Left lobe of liver (tissue), 2 donors: ENCODE data around the gene TWSG1. TPM values are rescaled to one million over a fixed set of nuclear protein-coding genes. Genes with fewer than 3 reads are reported as not detected.

Source experiments
- ATAC-seq: fragments of 200-7000 bp; cut with Tn5 transposase; one replicate; pipeline ENCODE4 v1.9.1; 2020; ENCODE audit warnings: mild to moderate bottlenecking, moderate library complexity
- DNase-seq: peaks from one replicate; pipeline ENCODE4 v3.0.0-alpha.2; 2020; ENCODE audit warnings: low spot score
- total RNA-seq: library from RNA; stranded (reverse); gene quantifications from one replicate; pipeline ENCODE4 v1.2.1, GENCODE V29; 2021
- donor health status: DM: no; HTN: no; CAD: no; lungs with moderate emphysema.
- donor health status: DM: no; HTN: yes; CAD: no.

TWSG1 gene
- 4.4 TPM for total RNA-seq

DNA sequence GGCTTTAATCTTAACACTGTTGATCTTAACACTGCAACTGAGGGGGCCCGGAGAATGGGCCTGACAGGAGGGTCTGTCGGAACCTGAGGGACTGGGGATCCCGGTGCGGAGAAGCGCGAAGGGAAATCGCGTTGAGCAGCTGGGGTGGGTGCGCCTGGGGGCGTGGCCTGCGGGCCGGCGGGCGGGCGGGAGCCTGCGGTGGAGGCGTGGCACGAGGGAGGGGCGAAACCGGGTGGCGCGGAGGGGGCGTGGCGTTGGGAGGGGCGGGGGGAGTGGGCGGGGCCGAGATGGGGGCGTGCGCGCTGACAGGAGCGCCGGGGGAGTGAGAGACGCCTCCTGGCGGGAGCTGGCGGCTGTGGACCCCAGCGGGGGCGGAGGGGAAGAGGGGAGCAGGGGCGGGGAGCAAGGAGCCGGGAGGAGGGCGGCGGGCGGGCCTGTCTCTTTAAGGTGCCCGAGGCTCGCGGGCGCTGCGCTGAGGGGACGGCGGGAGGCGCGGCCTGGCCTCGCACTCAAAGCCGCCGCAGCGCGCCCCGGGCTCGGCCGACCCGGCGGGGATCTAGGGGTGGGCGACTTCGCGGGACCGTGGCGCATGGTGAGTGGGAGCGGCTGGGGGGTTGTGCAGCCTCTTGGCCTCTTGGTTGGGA lies at the start of gene TWSG1:
TWSG1 (plus strand) TSS at position 445 of the 644 bp plus-strand sequence. CDS start 2,457 bp downstream, outside the sequence.
- peak; percentile 93 for ATAC-seq
- peak; percentile 89 for DNase-seq

DNA sequence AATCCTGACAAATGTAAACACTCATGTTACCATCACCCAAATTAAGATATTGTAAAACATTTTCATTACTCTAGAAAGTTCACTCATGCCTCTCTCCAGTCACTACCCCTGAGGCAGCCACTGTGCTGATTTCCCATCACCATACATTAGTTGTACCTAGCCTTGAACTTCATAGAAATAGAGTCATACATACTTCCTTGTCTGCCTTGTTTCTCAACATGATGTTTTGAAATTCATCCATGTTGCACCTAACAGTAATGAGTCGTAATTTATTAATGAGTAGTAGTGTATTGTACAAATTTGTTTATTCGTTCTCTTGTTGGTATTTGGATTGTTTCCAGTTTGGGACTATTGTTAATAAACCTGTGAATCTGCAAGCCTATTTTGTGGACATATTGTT lies 49.0 kb upstream of the TWSG1 start:
- DNase-seq, result no peak
- ATAC-seq, result no peak

DNA sequence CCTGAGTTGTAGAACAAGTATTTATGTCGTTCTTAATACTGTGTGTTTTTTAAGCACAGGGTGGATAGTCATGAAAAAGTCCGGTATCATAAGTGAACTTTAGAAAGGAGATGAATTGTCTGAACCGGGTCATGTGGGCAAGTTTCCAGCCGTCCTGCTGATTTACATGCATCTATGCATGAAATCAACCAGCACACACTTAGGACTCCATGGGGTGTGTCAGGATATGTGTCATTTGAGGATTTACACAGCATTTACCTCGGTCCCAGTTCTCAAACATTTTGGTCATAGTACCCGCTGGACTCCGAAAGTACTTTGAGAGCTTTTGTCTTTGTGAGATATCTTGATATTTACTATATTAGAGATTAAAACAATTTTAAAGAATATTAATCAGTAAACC lies 47.5 kb upstream of the TWSG1 start:
- DNase-seq, result no peak
- ATAC-seq, result no peak

DNA sequence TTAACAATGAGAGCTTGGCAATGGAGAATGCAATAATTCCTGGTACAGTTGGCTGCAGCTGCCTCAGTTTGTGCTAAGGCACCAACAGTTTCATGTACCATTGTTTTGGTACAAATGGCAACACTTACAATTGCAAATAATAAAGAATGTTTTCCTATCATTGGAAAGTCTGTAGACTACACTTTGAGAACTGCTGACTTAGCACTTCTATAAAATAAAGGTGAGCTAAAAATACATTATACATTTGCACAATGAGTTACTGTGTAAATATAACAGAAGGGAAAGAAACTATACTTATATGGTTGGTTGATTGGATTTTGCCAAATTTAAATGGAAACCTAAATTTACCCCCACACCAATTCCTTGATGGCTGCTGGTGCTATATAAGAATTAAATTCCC lies 44.9 kb upstream of the TWSG1 start:
- ATAC-seq, result no peak
- DNase-seq, result no peak

DNA sequence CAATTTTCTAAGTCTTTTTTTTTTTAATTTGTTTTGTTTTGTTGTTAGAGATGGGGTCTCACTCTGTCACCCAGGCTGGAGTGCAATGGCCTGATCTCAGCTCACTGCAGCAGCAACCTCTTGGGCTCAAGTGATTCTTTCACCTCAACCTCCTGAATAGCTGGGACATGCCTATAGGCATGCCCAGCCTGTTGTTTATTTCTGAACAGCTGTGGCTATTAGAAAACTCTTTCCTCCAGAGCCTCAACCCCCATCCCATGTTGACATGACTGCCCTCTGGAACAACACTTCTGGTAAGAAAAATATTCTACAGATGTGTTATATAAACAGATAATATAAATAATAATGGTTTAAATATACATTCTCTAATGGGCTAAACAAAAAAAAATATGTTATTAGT lies 44.4 kb upstream of the TWSG1 start:
- no peak for ATAC-seq
- no peak for DNase-seq

DNA sequence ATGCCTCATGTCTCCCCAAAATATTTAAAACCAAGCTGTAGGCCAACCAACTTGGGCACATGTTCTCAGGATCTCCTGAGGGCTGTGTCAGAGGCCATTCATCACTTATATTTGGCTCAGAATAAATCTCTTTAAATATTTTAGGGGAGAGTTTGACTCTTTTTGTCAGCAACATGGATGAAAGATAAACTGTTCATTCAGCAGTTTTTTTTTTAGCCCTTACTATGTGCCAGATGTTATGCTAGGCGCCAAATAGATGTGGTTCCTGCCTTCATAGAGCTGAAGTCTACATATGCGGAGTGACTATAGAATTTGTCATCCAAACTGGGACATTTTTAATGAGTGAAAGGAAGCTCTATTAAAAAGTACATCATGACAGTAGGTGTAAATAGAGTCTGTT lies 42.5 kb upstream of the TWSG1 start:
- DNase-seq (no peak), ATAC-seq (no peak)

DNA sequence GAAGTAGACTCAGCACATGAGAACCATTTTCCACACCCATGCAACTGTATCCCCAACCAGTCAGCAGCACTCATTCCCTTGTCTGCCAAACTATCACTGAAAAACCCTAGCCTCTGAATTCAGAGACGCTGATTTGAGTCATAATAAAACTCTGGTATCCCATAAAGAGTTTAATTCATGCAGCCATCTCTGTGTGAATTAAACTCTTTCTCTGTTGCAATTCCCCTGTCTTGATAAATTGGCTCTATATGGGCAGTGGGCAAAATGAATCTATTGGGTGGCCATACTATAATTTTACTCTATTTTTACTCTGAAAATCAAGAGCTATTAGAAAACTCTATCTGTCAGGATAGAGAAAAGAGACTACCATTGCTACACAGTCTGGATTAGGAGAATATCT lies 40.6 kb upstream of the TWSG1 start:
- DNase-seq (no peak), ATAC-seq (no peak)

DNA sequence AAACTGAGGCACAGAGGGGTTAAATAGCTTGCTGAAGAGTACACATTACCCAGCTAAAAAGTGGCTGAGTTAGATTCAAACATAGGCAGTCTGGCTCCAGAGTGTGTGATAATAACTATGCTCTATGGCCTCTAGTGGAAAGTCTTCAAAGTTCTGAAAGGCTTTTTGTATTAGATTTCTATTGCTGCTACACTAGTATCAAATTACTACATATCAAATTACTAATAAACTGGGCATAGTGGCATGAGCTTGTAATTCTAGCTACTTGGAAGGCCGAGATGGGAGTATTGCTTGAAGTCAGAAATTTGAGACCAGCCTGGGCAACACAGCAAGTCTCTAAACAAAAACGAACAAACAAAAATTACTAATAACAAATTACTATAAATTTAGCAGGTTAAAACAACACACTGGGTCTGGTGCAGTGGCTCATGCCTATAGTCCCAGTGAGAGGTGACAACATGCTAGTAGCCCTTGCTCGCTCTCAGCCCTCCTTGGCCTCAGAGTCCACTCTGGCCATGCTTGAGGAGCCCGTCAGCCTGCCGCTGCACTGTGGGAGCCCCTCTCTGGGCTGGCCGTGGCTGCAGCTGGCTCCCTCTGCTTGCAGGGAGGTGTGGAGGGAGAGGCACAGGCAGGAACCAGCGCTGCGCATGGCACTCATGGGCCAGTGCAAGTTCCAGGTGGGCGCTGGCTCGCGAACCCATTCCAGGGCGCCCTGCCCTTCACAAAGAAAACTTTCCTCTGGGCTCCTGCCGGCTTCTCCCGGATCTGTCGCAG lies 38.2 kb upstream of the TWSG1 start:
- DNase-seq, result no peak
- ATAC-seq, result no peak

DNA sequence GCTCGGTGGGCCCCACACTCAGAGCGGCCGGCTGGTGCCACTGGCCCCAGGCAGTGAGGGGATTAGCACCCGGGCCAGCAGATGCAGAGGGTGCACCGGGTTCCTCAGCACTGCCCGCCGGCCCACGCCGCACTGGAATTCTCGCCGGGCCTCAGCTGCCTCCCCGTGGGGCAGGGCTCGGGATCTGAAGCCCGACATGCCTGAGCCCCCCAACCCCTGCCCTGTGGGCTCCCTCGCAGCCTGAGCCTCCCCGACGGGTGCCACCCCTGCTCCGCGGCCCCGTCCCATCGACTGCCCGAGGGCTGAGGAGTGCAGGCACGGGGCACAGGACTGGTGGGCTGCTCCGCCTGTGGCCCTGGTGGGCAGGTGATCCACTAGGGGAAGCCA lies 37.6 kb upstream of the TWSG1 start:
- ATAC-seq (no peak), DNase-seq (no peak)

DNA sequence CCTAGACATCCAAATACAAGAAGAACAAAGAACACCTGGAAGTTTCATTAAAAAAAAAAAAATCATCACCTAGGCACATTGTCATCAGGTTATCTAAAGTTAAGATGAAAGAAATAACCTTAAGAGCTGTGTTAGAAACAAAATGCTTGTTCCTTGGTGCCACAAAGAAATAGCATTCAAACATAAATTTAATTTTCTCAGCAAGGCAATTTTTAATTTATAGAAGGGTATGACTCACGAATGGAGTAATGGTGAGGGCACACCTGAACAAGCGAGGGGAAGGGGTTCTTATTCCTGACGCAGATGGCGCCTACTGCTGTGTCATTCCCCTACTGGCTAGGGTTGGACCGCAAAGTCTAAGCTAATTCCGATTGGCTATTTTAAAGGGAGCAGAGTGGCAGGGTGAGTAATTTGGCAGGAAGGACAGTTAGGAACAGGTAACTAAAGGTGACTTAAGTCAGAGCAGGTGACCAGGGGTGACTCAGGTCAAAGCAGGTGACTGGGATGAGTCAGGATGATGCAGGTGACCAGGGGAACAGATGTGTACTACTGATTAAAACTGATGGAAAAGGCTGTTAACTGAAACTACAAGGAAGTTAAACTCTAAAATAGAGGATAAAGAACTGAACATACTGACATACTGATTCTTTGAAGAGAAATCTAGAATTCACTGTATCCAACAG lies 30.0 kb upstream of the TWSG1 start:
- DNase-seq (no peak), ATAC-seq (no peak)

DNA sequence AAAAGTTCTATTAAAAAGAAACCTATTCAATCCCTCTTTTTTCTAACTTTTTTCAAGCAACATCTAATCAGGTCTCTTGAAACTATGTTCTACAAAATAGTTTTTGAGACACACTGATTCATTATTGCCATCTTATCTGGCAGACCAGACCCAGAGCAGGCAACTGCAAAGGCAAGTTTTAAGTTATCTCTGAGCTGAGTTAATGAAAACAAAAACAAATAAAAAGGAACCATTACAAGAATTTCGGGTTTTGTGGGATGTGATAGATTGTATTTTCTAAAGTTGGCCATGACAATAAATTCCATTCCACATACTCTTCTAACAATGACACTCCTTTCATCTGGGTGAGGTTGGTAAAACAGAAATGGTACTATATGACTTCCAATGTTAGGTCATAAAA lies 15.2 kb upstream of the TWSG1 start:
- DNase-seq (no peak), ATAC-seq (no peak)

DNA sequence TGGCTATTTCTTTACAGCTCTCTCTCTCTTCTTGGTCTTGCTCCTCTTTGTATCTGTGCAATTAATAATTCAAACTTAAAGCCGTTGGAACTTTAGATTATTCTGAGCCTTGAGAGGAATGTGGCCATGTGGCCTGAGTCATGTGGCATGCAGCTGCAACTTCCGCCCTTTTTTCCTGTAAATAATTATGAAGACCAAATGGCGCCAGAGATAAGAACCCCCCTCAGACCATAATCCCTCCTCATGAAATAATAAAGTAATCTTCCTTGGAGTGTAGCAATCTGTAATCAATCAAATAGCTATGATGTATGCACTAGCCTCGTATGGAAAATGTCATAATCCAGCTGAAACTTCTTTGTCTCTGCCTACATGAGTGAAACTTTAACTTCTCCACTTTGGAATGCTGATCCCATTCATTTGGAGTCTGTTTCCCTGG lies 13.5 kb upstream of the TWSG1 start:
- DNase-seq (no peak), ATAC-seq (no peak)

DNA sequence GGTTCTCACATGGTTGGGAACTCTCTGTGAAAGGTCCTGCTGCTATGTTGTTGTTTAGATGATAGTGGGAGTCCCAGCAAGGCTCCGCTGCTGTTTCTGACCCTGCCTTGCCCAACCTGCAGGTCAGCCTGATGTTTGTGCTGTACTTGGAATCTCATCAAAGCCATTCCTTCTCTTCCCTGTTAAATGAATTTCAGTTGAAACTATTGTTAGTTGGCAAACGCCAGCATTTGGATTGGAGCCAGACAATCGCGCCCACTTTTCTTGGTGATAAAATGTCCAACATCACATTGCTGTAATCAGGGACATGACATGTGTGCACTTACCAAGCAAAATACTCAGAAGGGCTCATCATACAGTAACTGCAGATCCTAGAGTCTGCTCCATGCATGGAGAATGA lies 12.8 kb upstream of the TWSG1 start:
- ATAC-seq (no peak), DNase-seq (no peak)

DNA sequence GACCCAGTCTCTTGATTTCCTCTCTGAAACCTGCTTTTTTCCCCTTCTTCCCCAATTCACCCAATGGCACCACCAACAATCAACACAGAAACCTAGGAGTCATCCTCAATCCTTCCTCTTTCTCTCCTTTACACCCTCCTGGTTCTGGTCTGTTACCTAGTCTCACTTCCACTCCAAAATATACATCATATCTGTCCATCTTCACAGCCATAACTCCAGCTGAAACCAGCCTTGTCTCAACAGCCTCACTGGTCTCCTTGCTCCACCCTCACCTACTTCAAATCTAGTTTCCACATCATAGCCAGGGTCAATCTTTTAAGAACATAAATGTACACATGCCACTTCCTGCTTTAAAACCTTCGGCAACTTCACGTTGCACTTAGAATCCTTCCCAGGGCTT lies 11.8 kb upstream of the TWSG1 start:
- no peak for DNase-seq

DNA sequence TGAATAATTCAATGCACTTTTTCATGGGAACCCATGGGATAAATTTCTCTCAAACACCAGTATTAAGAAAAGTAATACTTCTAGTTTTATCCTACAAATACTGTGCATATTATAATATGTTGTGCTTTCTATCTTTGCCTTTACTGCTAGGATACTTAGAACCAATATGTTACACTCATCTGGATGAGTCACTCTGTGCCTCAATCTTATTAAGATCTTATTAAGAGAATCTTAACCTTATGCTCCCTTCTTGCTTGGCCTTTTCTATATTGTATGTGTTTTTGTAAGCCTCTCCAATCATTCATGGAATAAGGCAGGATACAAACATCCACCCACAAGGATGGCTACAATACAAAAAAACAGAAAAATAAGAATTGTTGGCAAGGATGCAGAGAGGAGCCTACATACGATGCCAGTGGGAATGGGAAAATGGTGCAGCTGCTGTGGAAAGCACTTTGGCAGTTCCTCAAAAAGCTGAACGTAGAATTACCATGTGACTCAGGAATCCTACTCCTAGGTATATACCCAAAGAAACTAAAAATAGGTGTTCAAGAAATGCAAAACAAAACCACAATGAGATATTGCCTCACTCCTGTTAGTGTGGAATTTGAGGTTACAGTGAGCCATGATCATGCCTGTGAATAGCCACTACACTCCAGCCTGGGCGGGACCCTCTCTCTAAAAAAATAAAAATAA lies 10.7 kb upstream of the TWSG1 start:
- DNase-seq (no peak), ATAC-seq (no peak)

More for the DNA sequence above, 11.8 kb upstream of the TWSG1 start:
- no peak for ATAC-seq

DNA sequence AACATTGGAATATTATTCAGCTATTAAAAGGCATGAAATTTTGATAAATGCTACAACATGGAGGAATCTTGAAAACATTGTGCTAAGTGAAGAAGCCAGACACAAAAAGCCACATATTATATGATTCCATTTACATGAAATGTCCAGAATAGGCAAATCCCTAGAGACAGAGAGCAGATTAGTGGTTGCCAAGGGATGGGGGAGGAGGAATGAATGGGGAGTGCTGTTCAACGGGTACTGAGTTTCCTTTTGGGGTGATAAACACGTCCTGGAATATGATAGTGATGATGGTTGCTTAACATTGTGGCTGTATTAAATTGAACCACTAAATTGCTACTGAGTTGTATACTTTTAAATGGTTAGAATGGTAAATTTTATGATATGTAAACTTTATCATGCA lies 8.9 kb upstream of the TWSG1 start:
- DNase-seq, result no peak

DNA sequence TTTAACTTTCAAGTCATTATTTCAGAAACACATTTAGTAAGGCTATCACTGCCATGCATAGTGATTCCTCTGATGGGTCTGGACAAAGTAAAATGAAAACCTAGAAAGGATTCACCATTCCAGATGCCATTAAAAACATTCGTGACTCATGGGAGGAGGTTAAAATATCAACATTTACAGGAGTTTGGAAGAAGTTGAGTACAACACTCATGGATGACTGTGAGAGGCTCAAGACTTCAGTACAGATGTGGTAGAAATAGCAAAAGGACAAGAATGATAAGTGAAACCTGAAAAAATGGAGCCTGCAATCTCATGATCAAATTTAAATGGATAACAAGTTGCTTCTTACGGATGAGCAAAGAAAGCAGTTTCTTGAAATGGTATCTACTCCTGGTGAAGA lies 5.8 kb upstream of the TWSG1 start:
- no peak for ATAC-seq
- DNase-seq, result no peak

More for the DNA sequence above, 8.9 kb upstream of the TWSG1 start:
- ATAC-seq, result no peak

DNA sequence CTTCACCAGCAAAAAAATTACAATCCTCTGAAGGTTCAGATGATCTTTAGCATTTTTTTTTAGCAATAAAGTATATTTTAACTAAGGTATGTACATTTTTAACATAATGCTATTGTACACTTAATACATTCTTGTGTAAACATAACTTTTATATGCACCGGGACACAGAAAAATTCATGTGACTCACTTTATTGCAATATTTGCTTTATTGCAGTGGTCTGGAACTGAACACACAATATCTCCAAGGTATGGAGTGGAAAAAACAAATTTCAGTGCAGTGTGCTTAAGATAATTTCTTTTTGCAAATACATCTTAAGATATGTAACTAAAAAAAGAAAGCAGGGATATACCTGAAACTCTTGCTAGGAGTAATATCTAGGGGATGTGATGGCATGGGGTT lies 5.1 kb upstream of the TWSG1 start:
- no peak for ATAC-seq
- DNase-seq, result no peak

DNA sequence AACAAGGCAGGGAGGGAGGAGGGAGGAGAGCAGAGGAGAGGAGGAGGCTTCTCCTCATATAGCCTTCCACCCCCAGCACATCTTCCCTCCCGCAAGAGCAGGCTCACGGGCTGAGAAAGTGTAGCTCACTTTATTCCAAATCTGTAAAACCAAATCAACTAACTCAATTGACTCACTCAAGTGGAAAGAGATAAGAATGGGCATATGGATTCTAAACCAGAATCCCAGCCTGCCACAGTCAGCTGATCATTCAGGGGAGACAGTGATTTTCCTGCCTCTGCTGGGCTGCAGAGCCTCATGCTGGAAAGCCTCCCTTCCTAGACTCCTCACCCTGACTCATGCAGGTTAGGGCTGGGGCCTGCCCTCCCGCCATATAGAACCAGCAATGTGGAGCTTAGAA lies 4.2 kb upstream of the TWSG1 start:
- DNase-seq (no peak), ATAC-seq (no peak)

DNA sequence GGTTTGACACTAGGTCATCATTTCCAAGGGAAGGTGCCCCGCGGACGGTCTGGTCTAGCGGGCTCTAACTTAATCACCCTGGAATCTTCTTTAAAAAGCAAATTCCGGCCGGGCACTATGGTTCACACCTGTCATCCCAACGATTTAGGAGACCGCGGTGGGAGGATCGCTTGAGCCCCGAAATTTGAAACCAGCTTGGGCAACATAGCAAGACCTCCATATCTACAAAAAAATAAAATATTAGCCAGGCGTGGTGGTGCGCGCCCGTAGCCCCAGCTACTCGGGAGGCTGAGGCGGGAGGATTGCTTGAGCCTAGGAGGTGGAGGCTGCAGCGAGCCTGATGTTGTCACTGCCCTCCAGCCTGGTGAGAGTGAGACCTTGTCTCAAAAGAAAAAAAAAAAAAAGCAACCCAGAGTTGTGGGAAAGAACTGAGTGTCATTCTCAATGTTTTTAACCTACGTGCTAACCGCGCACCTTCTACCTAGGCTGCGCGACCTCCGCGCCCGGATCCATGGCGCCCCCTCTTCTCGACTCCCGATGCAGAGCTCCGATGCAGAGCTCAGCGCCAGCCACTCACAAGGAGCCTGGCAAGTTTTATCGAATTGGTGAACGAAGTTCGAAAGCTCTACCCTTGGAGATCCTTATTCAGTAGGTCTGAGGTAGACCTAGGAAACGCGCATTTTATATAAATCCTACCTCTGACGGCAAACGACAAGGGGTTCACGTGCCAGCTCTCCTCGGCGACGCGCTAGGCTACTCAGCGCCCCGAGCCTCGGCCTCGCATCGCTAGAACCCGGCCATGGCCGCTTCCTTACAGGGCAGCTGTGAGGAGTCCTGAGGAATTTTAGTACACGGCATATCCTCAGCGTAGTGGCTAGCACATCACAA lies 888 bp upstream of the TWSG1 start:
- peak; percentile 50 for ATAC-seq
- DNase-seq, result no peak
